NOMO-1 treated with dmso at 0.1 percent for 144 hours (cell line): ENCODE data around the gene AFAP1L2.

Source experiments
- DNase-seq: peaks from one replicate; lab custom pipeline; 2025; ENCODE audit not compliant: unreplicated experiment; lab: John Stamatoyannopoulos, UW

Gene AFAP1L2

GRCh38 chr10:114246679-114247305 lies 157.5 kb downstream of the AFAP1L2 start:
- DNase-seq = no peak

- no peak for DNase-seq
Observed at GRCh38 chr10:114245121-114245791, 159.0 kb downstream of the AFAP1L2 start.
